Type B pancreatic cell (in vitro differentiated cells): ENCODE results near the gene ANKRD2. TPM values are rescaled to one million over a fixed set of nuclear protein-coding genes. Genes with fewer than 3 reads are reported as not detected.
"Not testable (repeated sequence)": the region's sequence is repeated elsewhere in the genome, so short reads cannot be mapped to it uniquely, and the experiment has no call there.

Experiments used
- DNase-seq: peaks from one replicate; pipeline ENCODE4 v3.0.0; 2021; ENCODE audit warnings: mixed read lengths; ENCODE audit not compliant: unreplicated experiment; ENCODE audit errors: extremely low spot score
- H3K27ac Mint-ChIP-seq: 2 replicates; pipeline ENCODE4 v1.8.0; 2021; ENCODE audit warnings: mild to moderate bottlenecking, mixed read lengths
- H3K27me3 Mint-ChIP-seq: 2 replicates; pipeline ENCODE4 v1.8.0; 2021; ENCODE audit warnings: mixed read lengths
- H3K36me3 Mint-ChIP-seq: 2 replicates; pipeline ENCODE4 v1.8.0; 2021; ENCODE audit warnings: mixed read lengths
- H3K4me1 Mint-ChIP-seq: one replicate; pipeline ENCODE4 v1.8.0; 2021; ENCODE audit warnings: mixed read lengths; ENCODE audit not compliant: unreplicated experiment
- H3K4me3 Mint-ChIP-seq: 2 replicates; pipeline ENCODE4 v1.8.0; 2021; ENCODE audit warnings: mild to moderate bottlenecking, mixed read lengths
- H3K9me3 Mint-ChIP-seq: 2 replicates; pipeline ENCODE4 v1.8.0; 2021; ENCODE audit warnings: mixed read lengths
- total RNA-seq: library from RNA; stranded (reverse); gene quantifications from 2 replicates; pipeline ENCODE4 v1.2.1, GENCODE V29; 2021; ENCODE audit warnings: low replicate concordance
- TF ChIP-seq, protein P1 (sequence below): fragments of 200-600 bp; sonication (generic); conservative IDR thresholded peaks from 2 replicates; pipeline ENCODE4 v1.5.0; 2021; ENCODE audit warnings: antibody characterized with exemption, mild to moderate bottlenecking

Gene ANKRD2
- total RNA-seq, 1 donor from 2014 or later, result not detected

DNA sequence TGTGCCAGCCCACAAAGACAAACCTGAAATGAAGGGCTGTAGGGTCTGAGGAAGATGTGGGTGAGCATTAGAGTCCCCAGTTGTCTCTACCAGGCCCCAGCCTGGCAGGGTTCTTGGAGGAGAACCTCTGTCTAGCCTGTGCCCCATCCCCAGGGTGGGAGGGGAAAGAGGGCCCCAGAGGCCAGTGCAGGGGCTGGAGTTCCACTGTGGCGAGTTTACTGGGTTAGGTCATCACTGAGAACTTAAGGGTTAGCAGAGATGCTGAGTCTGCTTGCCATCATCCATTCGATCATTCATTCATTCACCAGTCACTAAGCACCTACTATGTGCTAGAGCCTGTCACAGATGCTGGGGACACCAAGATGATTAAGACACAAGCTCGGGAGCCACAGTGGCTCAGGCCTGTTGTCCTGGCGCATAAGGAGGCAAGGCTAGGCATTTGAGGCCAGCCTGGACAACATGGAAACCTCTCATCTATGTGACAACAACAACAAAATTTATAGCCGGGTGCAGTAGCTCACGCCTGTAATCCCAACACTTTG, 2.6 kb downstream of the ANKRD2 start:
- no peak for DNase-seq
- Mint-ChIP-seq H3K36me3 (no peaks in the 10 kb centered on the region), H3K4me3 (no peak overlapping the region), H3K27me3 (no peaks in the 10 kb centered on the region), H3K27ac (no peak overlapping the region), H3K4me1 (no peaks in the 10 kb centered on the region), H3K9me3 (no peaks in the 10 kb centered on the region)
- TF ChIP-seq, protein P1, sequence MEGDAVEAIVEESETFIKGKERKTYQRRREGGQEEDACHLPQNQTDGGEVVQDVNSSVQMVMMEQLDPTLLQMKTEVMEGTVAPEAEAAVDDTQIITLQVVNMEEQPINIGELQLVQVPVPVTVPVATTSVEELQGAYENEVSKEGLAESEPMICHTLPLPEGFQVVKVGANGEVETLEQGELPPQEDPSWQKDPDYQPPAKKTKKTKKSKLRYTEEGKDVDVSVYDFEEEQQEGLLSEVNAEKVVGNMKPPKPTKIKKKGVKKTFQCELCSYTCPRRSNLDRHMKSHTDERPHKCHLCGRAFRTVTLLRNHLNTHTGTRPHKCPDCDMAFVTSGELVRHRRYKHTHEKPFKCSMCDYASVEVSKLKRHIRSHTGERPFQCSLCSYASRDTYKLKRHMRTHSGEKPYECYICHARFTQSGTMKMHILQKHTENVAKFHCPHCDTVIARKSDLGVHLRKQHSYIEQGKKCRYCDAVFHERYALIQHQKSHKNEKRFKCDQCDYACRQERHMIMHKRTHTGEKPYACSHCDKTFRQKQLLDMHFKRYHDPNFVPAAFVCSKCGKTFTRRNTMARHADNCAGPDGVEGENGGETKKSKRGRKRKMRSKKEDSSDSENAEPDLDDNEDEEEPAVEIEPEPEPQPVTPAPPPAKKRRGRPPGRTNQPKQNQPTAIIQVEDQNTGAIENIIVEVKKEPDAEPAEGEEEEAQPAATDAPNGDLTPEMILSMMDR, result no peak

DNA sequence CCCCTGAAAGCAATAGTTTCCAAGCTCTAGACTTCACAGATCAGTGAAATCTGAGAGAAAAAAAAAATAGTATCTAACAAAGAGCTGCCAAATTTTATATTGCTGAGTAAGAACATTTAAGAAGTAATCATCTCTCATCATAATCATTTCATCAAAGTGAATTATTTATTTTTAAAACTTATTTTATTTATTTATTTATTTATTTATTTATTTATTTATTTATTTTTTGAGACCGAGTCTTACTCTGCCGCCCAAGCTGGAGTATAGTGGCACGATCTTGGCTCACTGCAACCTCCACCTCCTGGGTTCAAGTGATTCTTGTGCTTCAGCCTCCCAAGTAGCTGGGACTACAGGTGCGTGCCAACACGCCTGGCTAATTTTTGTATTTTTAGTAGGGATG, 3.9 kb downstream of the ANKRD2 start:
- not testable (repeated sequence) for DNase-seq, H3K9me3 Mint-ChIP-seq, H3K27me3 Mint-ChIP-seq, H3K27ac Mint-ChIP-seq, H3K4me3 Mint-ChIP-seq, H3K4me1 Mint-ChIP-seq, H3K36me3 Mint-ChIP-seq

DNA sequence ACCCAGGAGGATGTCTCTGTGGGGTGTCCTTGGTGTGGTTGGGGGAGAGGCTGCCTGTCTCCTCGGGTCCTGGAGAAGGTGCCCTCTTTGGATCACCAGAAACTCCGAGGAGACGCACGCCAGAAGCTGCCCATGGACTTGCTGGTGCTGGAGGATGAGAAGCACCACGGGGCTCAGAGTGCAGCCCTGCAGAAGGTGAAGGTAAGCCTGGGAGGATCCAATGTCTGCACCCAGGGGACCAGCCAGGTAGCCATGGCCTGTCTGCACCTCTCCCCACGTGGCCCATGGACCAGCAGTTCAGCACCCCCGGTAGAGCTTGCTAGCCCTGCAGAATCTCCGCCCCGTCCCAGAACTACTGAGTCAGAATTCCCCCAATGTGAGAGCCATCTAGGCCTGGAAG, 5.1 kb downstream of the ANKRD2 start:
- no peaks in the 10 kb centered on the region for H3K36me3 Mint-ChIP-seq
- H3K4me1 Mint-ChIP-seq, result no peaks in the 10 kb centered on the region
- TF ChIP-seq, protein P1, result no peak
- H3K4me3 Mint-ChIP-seq, result no peak overlapping the region
- no peak overlapping the region for H3K27ac Mint-ChIP-seq
- no peaks in the 10 kb centered on the region for H3K9me3 Mint-ChIP-seq
- DNase-seq, result no peak
- no peaks in the 10 kb centered on the region for H3K27me3 Mint-ChIP-seq

DNA sequence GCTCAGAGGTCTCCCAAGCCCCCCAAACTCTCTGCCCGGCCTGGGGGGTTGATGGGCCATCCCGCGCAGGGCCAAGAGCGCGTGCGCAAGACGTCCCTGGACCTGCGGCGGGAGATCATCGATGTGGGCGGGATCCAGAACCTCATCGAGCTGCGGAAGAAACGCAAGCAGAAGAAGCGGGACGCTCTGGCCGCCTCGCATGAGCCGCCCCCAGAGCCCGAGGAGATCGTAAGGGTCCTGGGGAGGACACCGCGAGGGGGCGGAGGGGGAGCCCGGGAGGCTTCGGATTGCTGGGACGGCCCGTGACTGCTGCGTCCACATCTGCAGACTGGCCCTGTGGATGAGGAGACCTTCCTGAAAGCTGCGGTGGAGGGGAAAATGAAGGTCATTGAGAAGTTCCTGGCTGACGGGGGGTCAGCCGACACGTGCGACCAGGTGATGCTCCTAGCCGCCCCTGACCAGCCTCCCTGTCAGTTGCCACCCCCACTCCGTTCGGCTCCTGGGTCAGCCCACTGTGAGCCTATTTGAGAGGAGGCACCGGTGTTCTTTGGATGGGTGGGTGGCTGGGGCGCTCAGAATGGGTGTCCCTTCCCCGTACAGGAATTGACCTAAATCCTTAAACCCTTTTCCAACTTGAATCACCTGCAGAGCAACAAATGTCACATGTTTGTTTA, 5.7 kb downstream of the ANKRD2 start:
- no peak overlapping the region for H3K4me3 Mint-ChIP-seq
- H3K27ac Mint-ChIP-seq, result no peak overlapping the region
- no peaks in the 10 kb centered on the region for H3K9me3 Mint-ChIP-seq
- DNase-seq, result no peak
- TF ChIP-seq, protein P1, result no peak
- H3K36me3 Mint-ChIP-seq, result no peaks in the 10 kb centered on the region
- H3K4me1 Mint-ChIP-seq, result no peaks in the 10 kb centered on the region
- no peaks in the 10 kb centered on the region for H3K27me3 Mint-ChIP-seq

DNA sequence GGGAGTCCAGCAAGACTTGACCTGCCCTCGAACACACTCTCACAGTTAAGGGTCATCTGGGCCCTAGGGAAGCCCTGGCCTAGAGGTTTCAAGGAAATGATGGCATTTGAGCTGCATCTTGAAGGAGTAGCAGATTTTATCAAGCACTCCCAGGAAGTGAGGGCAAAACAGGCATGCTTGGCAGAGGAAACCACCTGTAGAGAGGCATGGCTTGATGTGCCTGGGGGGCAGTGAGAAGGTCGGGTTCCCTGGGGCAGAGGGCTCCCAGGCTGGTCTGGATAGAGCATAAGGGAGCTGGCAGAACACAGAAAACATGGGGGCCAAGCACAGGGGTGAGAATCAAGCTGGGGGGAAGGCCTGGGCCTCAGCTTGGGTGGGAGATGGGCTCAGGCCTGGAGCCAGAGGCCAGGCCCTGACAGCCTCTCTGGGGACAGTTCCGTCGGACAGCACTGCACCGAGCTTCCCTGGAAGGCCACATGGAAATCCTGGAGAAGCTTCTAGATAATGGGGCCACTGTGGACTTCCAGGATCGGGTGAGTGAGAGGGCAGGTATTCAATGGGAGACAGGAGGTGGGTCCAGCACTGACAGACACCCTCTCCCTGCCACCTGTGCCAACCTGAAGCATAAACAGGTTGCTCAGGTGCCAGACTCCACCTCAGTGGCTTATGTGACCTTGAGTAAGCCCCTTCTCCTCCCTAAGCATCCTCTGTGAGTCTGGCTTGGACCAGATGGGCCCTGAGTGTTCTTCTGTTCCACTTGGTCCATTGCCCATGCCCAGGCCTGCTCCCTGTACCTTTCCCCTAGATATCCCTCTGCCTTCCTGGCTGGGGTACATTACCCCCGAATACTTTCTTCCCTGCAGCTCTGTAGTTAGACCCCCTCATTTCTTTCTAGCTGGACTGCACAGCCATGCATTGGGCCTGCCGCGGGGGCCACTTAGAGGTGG, 8.1 kb downstream of the ANKRD2 start:
- Mint-ChIP-seq H3K9me3 (no peaks in the 10 kb centered on the region), H3K4me3 (no peak overlapping the region), H3K27me3 (no peaks in the 10 kb centered on the region), H3K27ac (no peak overlapping the region), H3K4me1 (peaks cover 16% of the 10 kb centered on the region), H3K36me3 (no peaks in the 10 kb centered on the region)
- TF ChIP-seq, protein P1, result no peak
- no peak for DNase-seq

DNA sequence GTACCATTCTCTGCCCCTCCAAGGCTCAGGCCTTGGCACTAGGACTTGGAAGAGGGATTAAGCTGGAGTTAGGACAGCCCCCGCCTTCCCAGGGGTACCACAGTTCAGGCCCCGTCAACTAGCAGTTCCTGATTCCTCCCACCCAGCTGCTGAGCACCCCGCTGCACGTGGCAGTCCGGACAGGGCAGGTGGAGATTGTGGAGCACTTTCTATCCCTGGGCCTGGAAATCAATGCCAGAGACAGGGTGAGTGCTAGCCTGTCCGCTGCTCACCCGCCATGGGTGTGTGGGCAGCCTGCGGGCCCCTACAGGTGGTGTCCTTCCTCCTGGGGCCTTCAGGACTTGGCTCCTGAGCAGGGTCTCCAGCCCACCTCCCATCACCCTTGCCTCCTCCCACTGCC, 9.6 kb downstream of the ANKRD2 start:
- Mint-ChIP-seq H3K27ac (no peak overlapping the region), H3K9me3 (no peaks in the 10 kb centered on the region), H3K4me3 (no peak overlapping the region), H3K27me3 (no peaks in the 10 kb centered on the region), H3K4me1 (peaks cover 16% of the 10 kb centered on the region), H3K36me3 (no peaks in the 10 kb centered on the region)
- TF ChIP-seq, protein P1, result no peak
- no peak for DNase-seq
